Islet of Langerhans (tissue), 1 donor: ENCODE results near the gene SCARB1.

Experiments
- FAIRE-seq: peaks from one replicate; lab custom pipeline; 2011; peaks lifted over from hg19 to GRCh38; lab: Jason Lieb, UNC

SCARB1 gene

GRCh38 chr12:124862768-124863415 is 772 bp downstream of the SCARB1 start:
- no peak for FAIRE-seq

DNA sequence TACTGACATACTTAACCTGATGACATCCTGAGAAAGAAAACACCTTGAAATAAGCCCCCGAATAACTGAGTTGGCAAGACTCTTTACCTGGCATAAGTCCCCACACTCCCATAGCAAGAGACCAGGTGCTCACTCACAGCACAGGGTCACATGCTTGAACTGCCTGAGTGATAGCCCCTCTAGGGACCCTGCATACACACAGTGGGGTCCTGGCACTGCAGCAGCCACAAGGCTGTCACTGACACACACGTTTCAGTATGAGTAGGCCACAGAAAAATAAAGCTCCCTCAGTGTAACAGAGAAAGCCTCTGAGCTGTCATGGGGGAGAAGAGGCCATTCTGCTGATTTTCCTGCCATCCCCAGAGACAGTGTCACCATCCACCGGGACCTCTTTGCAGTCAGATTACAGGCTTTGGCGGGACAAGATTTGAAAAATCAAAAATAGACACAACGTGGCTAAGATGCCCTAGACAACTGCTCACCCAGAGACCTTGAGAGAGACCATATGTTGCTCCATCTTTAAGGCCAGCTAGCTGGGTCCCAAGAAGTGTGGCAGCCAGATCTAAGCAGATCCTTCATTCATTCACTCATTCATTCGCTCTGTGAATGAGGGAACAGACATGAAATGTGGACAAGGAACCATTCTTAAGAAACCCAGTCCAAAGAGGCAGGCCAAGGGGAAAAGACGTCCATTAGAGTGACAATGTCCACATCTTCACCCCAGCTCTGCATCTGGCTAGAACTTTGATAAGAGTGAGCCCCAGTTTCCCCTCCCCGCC is 1.6 kb downstream of the SCARB1 start:
- FAIRE-seq = no peak

- no peak for FAIRE-seq
Measured at GRCh38 chr12:124861492-124861891, 2.2 kb downstream of the SCARB1 start.

- FAIRE-seq = no peak
Measured at GRCh38 chr12:124857921-124858461, 5.7 kb downstream of the SCARB1 start.

DNA sequence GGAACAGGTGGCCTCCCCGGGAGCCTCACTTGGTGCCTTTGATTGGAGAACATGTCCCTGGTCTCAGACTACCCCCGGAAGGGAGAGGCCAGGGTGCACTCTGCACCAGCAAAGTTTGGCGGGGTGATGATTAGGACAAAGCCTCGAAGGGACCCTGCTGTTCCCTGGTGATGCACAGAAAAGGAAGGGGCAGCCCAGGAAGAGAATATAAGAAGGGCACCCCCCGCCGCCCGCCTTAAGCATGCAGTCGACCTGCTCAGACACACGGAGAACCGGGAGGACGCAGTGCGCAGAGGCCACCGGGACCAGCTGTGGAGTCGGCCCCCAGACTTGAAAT is 6.9 kb downstream of the SCARB1 start:
- no peak for FAIRE-seq

DNA sequence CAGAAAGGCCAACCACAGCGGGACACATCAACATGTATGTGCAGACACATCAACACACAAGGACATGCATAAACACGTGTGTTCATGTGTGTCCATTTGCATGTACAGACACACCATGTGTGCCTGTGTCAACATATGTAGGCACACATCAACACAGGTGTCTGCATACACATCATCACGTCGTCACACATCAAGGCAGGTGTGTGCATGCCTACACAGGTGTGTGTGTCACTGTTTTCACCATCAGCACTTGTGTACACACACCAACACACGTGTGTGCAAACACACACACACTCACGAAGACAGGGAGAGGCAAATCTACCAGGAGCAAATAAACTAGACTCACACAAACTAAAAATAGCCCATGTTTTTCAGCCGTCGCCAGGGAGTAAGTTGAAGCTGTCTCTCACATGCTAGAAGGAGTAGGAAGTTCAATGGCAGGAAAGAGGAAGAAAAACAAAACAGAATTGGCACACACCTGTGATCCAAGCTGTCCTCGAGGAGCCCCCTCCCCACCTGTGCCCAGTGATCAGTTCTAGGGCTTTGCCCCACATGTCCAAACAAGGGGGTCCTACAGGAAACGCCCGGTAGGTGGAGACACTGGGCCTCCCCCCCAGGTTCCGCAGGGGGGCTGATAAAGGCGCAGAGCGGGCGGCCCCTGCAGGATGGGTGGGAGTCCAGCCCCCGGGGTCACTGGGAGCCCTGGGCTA is 7.4 kb downstream of the SCARB1 start:
- FAIRE-seq = no peak

- FAIRE-seq = no peak
Measured at GRCh38 chr12:124855275-124855957, 8.2 kb downstream of the SCARB1 start.

GRCh38 chr12:124854637-124855184 is 9.0 kb downstream of the SCARB1 start:
- no peak for FAIRE-seq

- FAIRE-seq = no peak
Measured at GRCh38 chr12:124853781-124854636, 9.7 kb downstream of the SCARB1 start.

GRCh38 chr12:124852911-124853427 is 10.7 kb downstream of the SCARB1 start:
- FAIRE-seq = no peak

- no peak for FAIRE-seq
Measured at GRCh38 chr12:124852329-124852831, 11.3 kb downstream of the SCARB1 start.

GRCh38 chr12:124851342-124851741 is 12.3 kb downstream of the SCARB1 start:
- FAIRE-seq = no peak

DNA sequence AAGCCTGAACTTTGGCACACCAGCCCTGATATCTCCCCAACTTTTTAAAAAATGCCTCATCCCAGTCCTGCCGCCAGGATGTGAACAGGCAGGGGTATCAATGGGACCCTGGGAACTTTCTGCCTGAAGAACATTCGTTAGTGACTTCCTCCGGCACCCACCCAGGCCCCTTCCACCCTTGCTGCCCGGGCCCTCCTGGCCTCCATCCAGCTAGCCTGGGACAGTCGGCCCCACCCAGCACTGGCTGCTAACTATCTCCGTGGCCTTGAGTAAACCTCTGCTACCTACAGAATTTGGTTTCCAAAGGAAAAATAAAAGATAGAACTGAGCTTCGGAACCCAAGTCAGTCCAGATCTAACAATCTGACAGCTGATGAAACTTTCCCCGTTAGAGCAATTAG is 14.3 kb downstream of the SCARB1 start:
- FAIRE-seq = no peak

- FAIRE-seq = no peak
Measured at GRCh38 chr12:124848621-124849380, 14.9 kb downstream of the SCARB1 start.

- no peak for FAIRE-seq
Measured at GRCh38 chr12:124847113-124848074, 16.3 kb downstream of the SCARB1 start.

- FAIRE-seq = no peak
Measured at GRCh38 chr12:124844411-124845397, 19.0 kb downstream of the SCARB1 start.

- no peak for FAIRE-seq
Measured at GRCh38 chr12:124842800-124843510, 20.7 kb downstream of the SCARB1 start.
